ENCODE results near the gene SRGAP2.
"Not testable (repeated sequence)": the region's sequence is repeated elsewhere in the genome, so short reads cannot be mapped to it uniquely, and the experiment has no call there.

Gene SRGAP2

DNA sequence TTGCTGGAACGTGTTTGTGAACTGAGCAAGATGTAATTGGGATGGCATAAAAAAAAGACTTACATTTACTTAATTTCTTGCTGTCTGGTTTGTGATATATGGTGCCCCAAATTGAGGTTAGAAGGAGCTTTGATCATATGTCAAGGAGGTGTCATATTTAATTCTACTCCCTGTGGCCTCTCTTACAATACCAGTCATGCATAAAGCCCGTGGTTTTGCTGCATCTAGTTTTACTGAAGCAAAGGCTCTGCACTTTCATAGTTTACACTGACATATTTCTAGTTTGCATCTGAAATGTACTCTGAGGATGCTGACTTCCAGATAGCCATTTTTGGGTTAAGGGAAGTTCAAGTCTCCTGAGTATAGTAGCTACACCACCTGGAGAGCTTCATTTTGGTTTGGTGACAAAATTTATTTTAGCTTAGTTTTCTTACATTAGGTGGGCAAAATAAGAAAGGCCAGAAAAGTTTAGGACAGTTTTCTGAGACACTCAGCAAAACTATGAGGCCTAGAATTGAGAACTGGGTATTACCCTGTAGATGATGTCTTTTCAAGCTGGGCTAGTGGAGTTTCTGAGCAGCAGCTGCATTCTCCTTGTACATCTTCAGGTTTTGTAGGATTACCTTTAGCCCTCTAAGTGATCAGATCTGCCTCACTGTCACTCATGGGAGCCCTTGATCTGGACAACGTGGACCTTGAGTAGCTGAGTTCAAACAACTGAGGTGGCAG is 47.8 kb downstream of the SRGAP2 start:
- H3K9ac ChIP-seq; H2AFZ ChIP-seq (ENCODE audit: low read depth); H3K79me2 ChIP-seq (ENCODE audit: insufficient read depth, low read depth); H3K4me3 ChIP-seq (IDR thresholded peaks at IDR 0.05; ENCODE audit: insufficient read depth, low read depth, low read length); H4K20me1 ChIP-seq (ENCODE audit: insufficient read depth); H3K4me2 ChIP-seq; H3K27me3 ChIP-seq (ENCODE audit: insufficient read depth, low read depth); H3K36me3 ChIP-seq (ENCODE audit: insufficient read depth): not testable (repeated sequence)
- peaks cover 18% of the 10 kb centered on the region for H3K4me1 ChIP-seq (ENCODE audit: low read depth, poor library complexity, severe bottlenecking)
- peak overlapping the region; percentile 60; the same call in 1 of the 2 replicates for H3K27ac ChIP-seq

DNA sequence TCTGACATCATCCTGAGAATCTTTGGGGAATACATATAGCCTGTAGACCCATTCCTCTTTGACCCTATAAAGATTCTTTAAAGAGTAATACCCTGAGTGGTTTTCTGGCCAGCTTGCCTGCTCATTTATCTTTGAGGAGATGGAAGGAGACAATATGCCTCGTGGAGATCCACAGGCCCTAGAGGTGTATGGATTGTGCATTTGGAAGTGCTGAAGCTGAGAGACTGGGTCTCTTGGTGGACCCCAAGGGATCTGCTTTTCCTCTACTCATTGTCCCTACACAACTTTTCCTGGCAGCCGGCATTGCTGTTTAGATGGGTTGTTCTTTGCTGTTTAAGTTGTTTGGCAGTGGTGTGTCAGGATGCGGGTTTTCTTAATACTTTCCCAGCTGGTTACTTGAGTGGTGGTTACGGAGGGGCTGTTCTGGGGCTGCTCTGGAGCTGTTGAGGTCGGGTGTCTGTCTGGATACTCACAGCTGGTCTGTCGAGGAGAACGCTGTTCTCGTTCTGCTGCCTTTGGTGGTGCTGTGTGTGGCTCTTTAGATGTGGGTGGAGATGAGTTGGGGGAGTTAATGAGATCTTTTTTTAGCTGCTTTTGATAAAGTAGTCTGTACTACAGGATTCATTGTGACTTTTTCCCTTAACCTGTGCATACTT is 49.5 kb downstream of the SRGAP2 start:
- not testable (repeated sequence) for H3K4me3 ChIP-seq (IDR thresholded peaks at IDR 0.05; ENCODE audit: insufficient read depth, low read depth, low read length); H4K20me1 ChIP-seq (ENCODE audit: insufficient read depth); H3K4me2 ChIP-seq; H3K27me3 ChIP-seq (ENCODE audit: insufficient read depth, low read depth); H3K9ac ChIP-seq; H3K36me3 ChIP-seq (ENCODE audit: insufficient read depth); H3K79me2 ChIP-seq (ENCODE audit: insufficient read depth, low read depth); H3K27ac ChIP-seq; H2AFZ ChIP-seq (ENCODE audit: low read depth)
- peaks cover 18% of the 10 kb centered on the region for H3K4me1 ChIP-seq (ENCODE audit: low read depth, poor library complexity, severe bottlenecking)

All from KMS-11 (cell line).